IMR-90 (cell line): ENCODE data around the gene C17orf67.

Experiments
- BHLHE40 ChIP-seq: fragments of 150-350 bp; IDR thresholded peaks from 2 replicates; pipeline ENCODE4 v1.6.1; 2016; ENCODE audit warnings: mild to moderate bottlenecking, low read depth, low read length
- POLR2A ChIP-seq: IDR thresholded peaks from 2 replicates; pipeline ENCODE4 v1.6.1; 2012; ENCODE audit warnings: mild to moderate bottlenecking, low read depth, low read length
- RAD21 ChIP-seq: IDR thresholded peaks from 2 replicates; pipeline ENCODE4 v1.6.1; 2012; ENCODE audit warnings: low read length, improper control_type of control experiment
- TF ChIP-seq, protein P1 (sequence below): conservative IDR thresholded peaks from 2 replicates; pipeline ENCODE4 v1.5.1; 2012; ENCODE audit warnings: mild to moderate bottlenecking, low read depth, low read length, improper control_type of control experiment
- TF ChIP-seq, protein P2 (sequence below): fragments of 150-350 bp; IDR thresholded peaks from 2 replicates; pipeline ENCODE4 v1.6.1; 2017; ENCODE audit warnings: mild to moderate bottlenecking, antibody characterized with exemption, low read length, low read depth

DNA sequence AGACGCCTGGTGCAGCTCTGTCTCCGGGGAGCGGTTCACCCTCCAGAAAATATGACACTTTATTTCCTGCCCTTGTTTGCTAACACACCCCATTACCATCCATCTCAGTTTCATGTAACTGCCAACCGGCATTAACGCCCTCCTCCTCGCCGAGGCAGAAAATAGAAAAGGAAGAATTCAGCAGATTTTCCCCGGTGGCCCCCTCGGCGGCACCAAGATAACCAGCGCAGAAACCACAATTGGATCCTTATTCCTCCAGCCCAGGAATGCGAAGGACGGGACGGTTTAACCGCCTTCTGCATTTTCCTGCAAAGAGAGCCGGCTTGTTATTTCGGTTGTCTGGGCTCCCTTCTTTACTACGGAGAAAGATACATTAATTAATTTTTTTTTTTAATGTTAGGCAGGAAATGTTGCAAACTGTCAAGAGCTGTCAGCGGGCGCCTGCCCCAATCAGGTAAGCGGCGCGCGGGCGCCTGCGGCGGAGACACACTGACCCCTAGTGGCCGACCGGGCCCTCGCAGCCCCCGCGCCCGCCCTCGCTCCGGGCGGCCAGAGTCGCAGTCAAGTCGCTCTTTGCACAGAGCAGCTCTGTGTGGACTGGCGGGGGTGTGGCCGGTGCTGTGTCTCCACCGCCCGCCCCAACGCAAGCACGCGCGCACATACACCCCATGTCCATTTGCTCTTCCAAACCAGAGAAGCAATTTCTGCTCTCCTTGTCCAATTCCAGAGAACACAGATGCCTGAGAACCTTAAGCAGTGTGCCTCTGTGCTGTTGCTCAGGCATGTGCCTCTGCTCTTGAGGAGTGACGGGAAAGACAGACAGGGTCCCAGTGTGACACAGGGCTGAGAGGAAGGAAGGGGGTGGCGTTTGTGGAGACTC lies 53.6 kb downstream of the C17orf67 start:
- TF ChIP-seq, protein P1, sequence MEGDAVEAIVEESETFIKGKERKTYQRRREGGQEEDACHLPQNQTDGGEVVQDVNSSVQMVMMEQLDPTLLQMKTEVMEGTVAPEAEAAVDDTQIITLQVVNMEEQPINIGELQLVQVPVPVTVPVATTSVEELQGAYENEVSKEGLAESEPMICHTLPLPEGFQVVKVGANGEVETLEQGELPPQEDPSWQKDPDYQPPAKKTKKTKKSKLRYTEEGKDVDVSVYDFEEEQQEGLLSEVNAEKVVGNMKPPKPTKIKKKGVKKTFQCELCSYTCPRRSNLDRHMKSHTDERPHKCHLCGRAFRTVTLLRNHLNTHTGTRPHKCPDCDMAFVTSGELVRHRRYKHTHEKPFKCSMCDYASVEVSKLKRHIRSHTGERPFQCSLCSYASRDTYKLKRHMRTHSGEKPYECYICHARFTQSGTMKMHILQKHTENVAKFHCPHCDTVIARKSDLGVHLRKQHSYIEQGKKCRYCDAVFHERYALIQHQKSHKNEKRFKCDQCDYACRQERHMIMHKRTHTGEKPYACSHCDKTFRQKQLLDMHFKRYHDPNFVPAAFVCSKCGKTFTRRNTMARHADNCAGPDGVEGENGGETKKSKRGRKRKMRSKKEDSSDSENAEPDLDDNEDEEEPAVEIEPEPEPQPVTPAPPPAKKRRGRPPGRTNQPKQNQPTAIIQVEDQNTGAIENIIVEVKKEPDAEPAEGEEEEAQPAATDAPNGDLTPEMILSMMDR = peak; percentile 98
- TF ChIP-seq RAD21 = peak; percentile 96
- no peak for TF ChIP-seq BHLHE40
- TF ChIP-seq, protein P2, sequence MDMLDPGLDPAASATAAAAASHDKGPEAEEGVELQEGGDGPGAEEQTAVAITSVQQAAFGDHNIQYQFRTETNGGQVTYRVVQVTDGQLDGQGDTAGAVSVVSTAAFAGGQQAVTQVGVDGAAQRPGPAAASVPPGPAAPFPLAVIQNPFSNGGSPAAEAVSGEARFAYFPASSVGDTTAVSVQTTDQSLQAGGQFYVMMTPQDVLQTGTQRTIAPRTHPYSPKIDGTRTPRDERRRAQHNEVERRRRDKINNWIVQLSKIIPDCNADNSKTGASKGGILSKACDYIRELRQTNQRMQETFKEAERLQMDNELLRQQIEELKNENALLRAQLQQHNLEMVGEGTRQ = no peak
- 0 out of 2 replicates have a peak, but pooled peaks have one; percentile 26 for TF ChIP-seq POLR2A
